Right lobe of liver (tissue), 6 donors: ENCODE data around the gene TENM4. TPM values are rescaled to one million over a fixed set of nuclear protein-coding genes. Genes with fewer than 3 reads are reported as not detected.

Experiments
- ATAC-seq, 4 donors: fragments of 200-7000 bp; cut with Tn5 transposase; one replicate each; pipeline ENCODE4 v1.9.1; 2020; ENCODE audit warnings: mild to moderate bottlenecking in 4 of 4, moderate library complexity in 4 of 4
- DNase-seq, 3 donors: peaks; one replicate each; pipeline ENCODE4 v3.0.0-alpha.2; 2020
- H3K27ac ChIP-seq, 3 donors: fragments of 200-600 bp; one replicate each; pipeline ENCODE4 v1.8.0; 2022
- H3K27me3 ChIP-seq, 2 donors: fragments of 200-600 bp; one replicate each; pipeline ENCODE4 v1.8.0; 2022
- H3K36me3 ChIP-seq, 4 donors: fragments of 200-600 bp; sonication (generic) in 1 of 4; one replicate each; pipeline versions ENCODE4 v1.5.1 to v1.8.0; 2017 to 2022; ENCODE audit warnings: control low read depth in 1 of 4
- H3K4me1 ChIP-seq, 4 donors: fragments of 200-600 bp; sonication (generic) in 1 of 4; one replicate each; pipeline versions ENCODE4 v1.5.1 to v1.8.0; 2017 to 2022; ENCODE audit warnings: control low read depth in 1 of 4
- H3K4me3 ChIP-seq, 3 donors: fragments of 200-600 bp; one replicate each; pipeline ENCODE4 v1.8.0; 2022
- H3K9me3 ChIP-seq, 4 donors: fragments of 200-600 bp; sonication (generic) in 1 of 4; one replicate each; pipeline versions ENCODE4 v1.5.1 to v1.8.0; 2017 to 2022; ENCODE audit warnings: control low read depth in 1 of 4
- CTCF ChIP-seq, 4 donors: fragments of 200-600 bp in 3 of 4; fragments of 450-650 bp in 1 of 4; IDR thresholded peaks; one replicate each; pipeline versions ENCODE4 v1.5.1 to v1.8.0; 2016 to 2022; ENCODE audit warnings: antibody characterized with exemption in 4 of 4, mild to moderate bottlenecking in 2 of 4
- POLR2A ChIP-seq: fragments of 450-650 bp; IDR thresholded peaks from one replicate; pipeline ENCODE4 v1.6.1; 2017; ENCODE audit warnings: antibody characterized with exemption, mild to moderate bottlenecking
- WGBS: methylation state at CpG from one replicate; pipeline ENCODE4 v1.1.6; 2018; ENCODE audit warnings: low coverage, low lambda C conversion rate; ENCODE audit not compliant: insufficient coverage; ENCODE audit errors: missing lambda C conversion rate; 5-methylcytosine and 5-hydroxymethylcytosine counted together
- intact Hi-C, 2 donors: fragments of 100-400 bp; cut with DNase I; formaldehyde crosslinking; loops; one replicate each; pipeline versions ENCODE4 v1.11.2 to v1.14.1; 2022
- total RNA-seq, 6 experiments: library from RNA; depleted of rRNA in 2 of 6; stranded (reverse); fragments of >200 nt in 2 of 6; fragmentation: NEBNext Ultra II Directional in 3 of 6; extraction: Animal tissue kit (Norgen Biotek cat#: 25700) in 3 of 6; gene quantifications; one replicate each; pipeline versions ENCODE4 v1.1.0 to v1.2.4, GENCODE V29; 2016 to 2023
- donor health status: DM: no; HTN: yes; CAD: no.
- donor health status: DM: no; HTN: no; CAD: no.
- donor health status: DM: no; HTN: no; CAD: no.
- donor health status: DM: no; HTN: yes; CAD: no.
- donor health status: DM: no; HTN: yes; CAD: no.

The TENM4 gene
- total RNA-seq, 6 experiments from 2014 or later, result 0.04 to 0.58 (median 0.14) TPM; not detected in 2

DNA sequence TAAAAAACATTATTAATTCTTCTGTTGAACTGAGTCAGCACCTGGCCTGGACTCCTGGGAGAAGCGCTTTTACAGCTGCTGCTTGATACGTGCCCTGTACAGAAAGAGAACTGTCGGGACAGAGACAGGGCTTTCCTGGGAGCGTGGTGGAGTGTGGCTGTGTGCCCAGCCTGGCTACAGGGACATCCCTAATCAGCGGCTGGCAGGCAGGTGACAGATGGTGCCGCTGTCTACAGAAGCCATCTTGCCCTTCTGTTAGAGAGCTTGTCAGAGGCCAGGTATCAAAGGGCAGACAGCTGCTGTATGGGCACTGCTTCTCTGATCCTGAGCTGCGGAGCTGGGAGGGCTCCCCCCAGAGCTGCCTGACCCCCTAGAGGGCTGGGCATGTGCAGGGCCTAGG lies 361.8 kb downstream of the TENM4 start:
- H3K4me3 ChIP-seq, result no peak overlapping the region
- H3K27ac ChIP-seq, result no peak overlapping the region
- ATAC-seq, result no peak
- no peaks in the 10 kb centered on the region for H3K36me3 ChIP-seq
- no peaks in the 10 kb centered on the region for H3K27me3 ChIP-seq
- H3K9me3 ChIP-seq, result no peaks in the 10 kb centered on the region
- H3K4me1 ChIP-seq, result no peaks in the 10 kb centered on the region
- intact Hi-C loops, result loop anchor here in 1 of 2 donors (10.0 kb wide), 1 partner anchor 424 kb away; no protein-coding TSS in a partner anchor
- 74% methylated on average over 3 of the region's 7 CpGs for WGBS
- TF ChIP-seq POLR2A (no peak), CTCF (IDR thresholded peaks at IDR 0.05) (no peak)
- DNase-seq, result no peak

- no peaks in the 10 kb centered on the region for H3K9me3 ChIP-seq
- no peaks in the 10 kb centered on the region for H3K4me1 ChIP-seq
- no peaks in the 10 kb centered on the region for H3K36me3 ChIP-seq
- ATAC-seq (no peak), DNase-seq (no peak)
- WGBS, result 89% methylated on average over 1 of the region's 2 CpGs
- H3K27ac ChIP-seq, result no peak overlapping the region
- H3K27me3 ChIP-seq, result no peaks in the 10 kb centered on the region
- intact Hi-C loops, result loop anchor here in 1 of 2 donors (10.0 kb wide), 1 partner anchor 424 kb away; no protein-coding TSS in a partner anchor
- no peak overlapping the region for H3K4me3 ChIP-seq
- TF ChIP-seq CTCF (IDR thresholded peaks at IDR 0.05), result no peak
- TF ChIP-seq POLR2A, result no peak
These were observed 362.4 kb downstream of the TENM4 start for GRCh38 chr11:79078456-79078855.

GRCh38 chr11:79077702-79078330 lies 363.0 kb downstream of the TENM4 start:
- Histone ChIP-seq H3K27me3 (no peaks in the 10 kb centered on the region), H3K27ac (no peak overlapping the region), H3K36me3 (no peaks in the 10 kb centered on the region), H3K9me3 (no peaks in the 10 kb centered on the region), H3K4me3 (no peak overlapping the region), H3K4me1 (no peaks in the 10 kb centered on the region)
- ATAC-seq, result no peak
- DNase-seq, result no peak
- 58% methylated on average over 9 of the region's 9 CpGs for WGBS
- intact Hi-C loops, result loop anchor here in 1 of 2 donors (10.0 kb wide), 1 partner anchor 423 kb away; no protein-coding TSS in a partner anchor
- TF ChIP-seq POLR2A, result no peak
- no peak for TF ChIP-seq CTCF (IDR thresholded peaks at IDR 0.05)

DNA sequence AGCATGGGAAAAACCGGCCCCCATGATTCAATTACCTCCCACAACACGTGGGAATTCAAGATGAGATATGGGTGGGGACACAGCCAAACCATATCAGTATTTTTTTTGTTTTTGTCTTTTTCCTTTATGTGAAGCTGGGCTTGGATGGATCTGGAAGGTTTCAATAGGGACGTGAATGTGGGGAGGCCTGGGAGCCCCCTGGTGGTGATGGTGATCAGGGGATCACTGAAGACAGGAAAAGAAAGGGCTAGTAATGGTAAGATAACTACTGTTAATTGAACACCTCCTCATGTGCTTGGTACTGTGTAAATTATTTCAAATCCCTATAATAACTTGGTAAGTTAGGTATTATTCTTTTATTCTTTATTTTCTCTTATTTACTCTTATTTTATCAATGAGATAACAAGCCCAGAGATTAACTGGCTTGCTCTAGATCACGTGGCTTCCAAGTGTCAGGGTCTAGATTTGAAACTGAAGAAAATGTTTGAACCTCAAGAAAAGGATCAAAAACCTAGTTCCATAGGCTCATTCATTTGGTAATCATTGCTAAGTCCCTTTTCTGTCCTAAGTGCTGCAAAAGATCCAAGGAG lies 364.2 kb downstream of the TENM4 start:
- H3K27ac ChIP-seq, result no peak overlapping the region
- WGBS, result 53% methylated on average over 4 of the region's 4 CpGs
- TF ChIP-seq POLR2A (no peak), CTCF (IDR thresholded peaks at IDR 0.05) (peak; percentile 73 to 85 (median 76))
- ATAC-seq (peak; percentile 85 to 93 (median 86)), DNase-seq (peak; percentile 63 to 67 (median 65))
- H3K36me3 ChIP-seq, result no peaks in the 10 kb centered on the region
- intact Hi-C loops, result loop anchor here in 1 of 2 donors (10.0 kb wide), 1 partner anchor 422 kb away; no protein-coding TSS in a partner anchor
- H3K27me3 ChIP-seq, result no peaks in the 10 kb centered on the region
- H3K9me3 ChIP-seq, result no peaks in the 10 kb centered on the region
- no peaks in the 10 kb centered on the region for H3K4me1 ChIP-seq
- H3K4me3 ChIP-seq, result no peak overlapping the region
